ENCODE measurements around the gene GAD1. TPM values are rescaled to one million over a fixed set of nuclear protein-coding genes. Genes with fewer than 3 reads are reported as not detected.

GAD1 gene
- total and polyA plus RNA-seq, 2 of the 8 experiments (the other 6 are each of a cell fraction or from before 2014, with no cell fraction given): 0.65 to 1.0 TPM

DNA sequence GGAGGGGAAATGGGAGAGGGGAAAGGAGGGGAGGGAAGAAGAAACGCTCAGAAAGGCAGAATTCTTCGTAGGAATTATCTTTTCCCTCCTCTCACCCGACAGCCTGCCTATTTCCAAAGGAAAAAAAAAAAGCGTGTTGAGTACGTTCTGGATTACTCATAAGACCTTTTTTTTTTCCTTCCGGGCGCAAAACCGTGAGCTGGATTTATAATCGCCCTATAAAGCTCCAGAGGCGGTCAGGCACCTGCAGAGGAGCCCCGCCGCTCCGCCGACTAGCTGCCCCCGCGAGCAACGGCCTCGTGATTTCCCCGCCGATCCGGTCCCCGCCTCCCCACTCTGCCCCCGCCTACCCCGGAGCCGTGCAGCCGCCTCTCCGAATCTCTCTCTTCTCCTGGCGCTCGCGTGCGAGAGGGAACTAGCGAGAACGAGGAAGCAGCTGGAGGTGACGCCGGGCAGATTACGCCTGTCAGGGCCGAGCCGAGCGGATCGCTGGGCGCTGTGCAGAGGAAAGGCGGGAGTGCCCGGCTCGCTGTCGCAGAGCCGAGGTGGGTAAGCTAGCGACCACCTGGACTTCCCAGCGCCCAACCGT, at the start of gene GAD1 (continued):
- 0 out of 2 replicates have a peak, but pooled peaks have one; percentile 59 for TF ChIP-seq RBBP5 (IDR thresholded peaks at IDR 0.05; ENCODE audit: borderline replicate concordance, low read depth, low read length)
